T-helper 1 cell treated with Interleukin-12 subunit alpha and Interleukin-12 subunit beta and Interleukin-4 antibody, amounts not matched to agents 30 μg/mL and 1 μg/mL, for 36 hours (primary cell): Measurements from ENCODE around the gene SHQ1.

Experiments
- H3K27ac Mint-ChIP-seq: one replicate; pipeline ENCODE4 v1.8.0; 2021; ENCODE audit warnings: mild to moderate bottlenecking, mixed read lengths
- H3K27me3 Mint-ChIP-seq: one replicate; pipeline ENCODE4 v1.8.0; 2021; ENCODE audit warnings: low read depth, mixed read lengths
- H3K36me3 Mint-ChIP-seq: one replicate; pipeline ENCODE4 v1.8.0; 2021; ENCODE audit warnings: low read depth, mixed read lengths
- H3K4me1 Mint-ChIP-seq: one replicate; pipeline ENCODE4 v1.8.0; 2021; ENCODE audit warnings: low read depth, mixed read lengths
- H3K4me3 Mint-ChIP-seq: one replicate; pipeline ENCODE4 v1.8.0; 2021; ENCODE audit warnings: mild to moderate bottlenecking, moderate library complexity, mixed read lengths
- H3K9me3 Mint-ChIP-seq: one replicate; pipeline ENCODE4 v1.8.0; 2021; ENCODE audit warnings: mixed read lengths

The SHQ1 gene

GRCh38 chr3:72887343-72887704, 39.1 kb upstream of the SHQ1 start:
- H3K9me3 Mint-ChIP-seq, result peaks cover 8% of the 10 kb centered on the region
- H3K27ac Mint-ChIP-seq, result no peak overlapping the region
- peak overlapping the region; percentile 75 for H3K4me3 Mint-ChIP-seq
- peaks cover 7% of the 10 kb centered on the region for H3K4me1 Mint-ChIP-seq
- peaks cover 74% of the 10 kb centered on the region for H3K27me3 Mint-ChIP-seq
- H3K36me3 Mint-ChIP-seq, result no peaks in the 10 kb centered on the region

- Mint-ChIP-seq H3K36me3 (no peaks in the 10 kb centered on the region), H3K4me1 (no peaks in the 10 kb centered on the region), H3K9me3 (no peaks in the 10 kb centered on the region), H3K27me3 (peaks cover 7% of the 10 kb centered on the region), H3K4me3 (no peak overlapping the region), H3K27ac (no peak overlapping the region)
Observed at GRCh38 chr3:72872183-72872582, 23.9 kb upstream of the SHQ1 start.

DNA sequence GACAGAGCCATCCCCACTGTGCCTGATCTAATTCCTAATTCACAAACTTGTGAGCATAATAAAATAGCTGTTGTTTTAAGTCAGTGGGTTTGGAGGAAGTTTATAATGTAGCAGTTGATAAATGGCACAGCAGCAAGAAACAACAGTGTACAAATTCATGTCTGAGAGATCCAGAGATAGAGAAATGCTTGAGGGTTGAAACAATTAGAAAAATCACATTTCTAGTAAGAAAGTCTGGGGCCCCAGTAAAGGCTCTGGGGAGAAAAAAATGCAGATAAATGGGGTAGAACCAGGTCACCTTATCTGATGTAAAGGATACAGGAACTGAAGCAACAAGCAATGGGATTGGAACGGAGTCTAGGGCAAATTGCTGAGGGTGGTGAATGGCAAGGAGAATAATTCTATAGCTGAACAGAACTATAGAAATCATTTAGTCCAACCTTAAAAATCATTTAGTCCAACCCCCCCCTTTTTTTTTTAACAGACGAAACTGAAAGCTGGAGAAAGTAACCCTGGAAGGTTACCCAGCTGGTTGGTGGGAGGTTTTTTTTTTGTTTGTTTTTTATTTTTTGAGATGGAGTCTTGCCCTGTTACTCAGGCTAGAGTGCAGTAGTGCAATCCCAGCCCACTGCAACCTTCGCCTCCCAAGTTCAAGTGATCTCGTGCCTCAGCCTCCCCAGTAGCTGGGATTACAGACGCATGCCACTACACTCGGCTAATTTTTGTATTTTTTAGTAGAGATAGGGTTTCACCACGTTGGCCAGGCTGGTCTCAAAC, 14.3 kb upstream of the SHQ1 start:
- Mint-ChIP-seq H3K36me3 (no peaks in the 10 kb centered on the region), H3K27me3 (no peaks in the 10 kb centered on the region), H3K4me3 (no peak overlapping the region), H3K9me3 (no peaks in the 10 kb centered on the region), H3K27ac (no peak overlapping the region), H3K4me1 (no peaks in the 10 kb centered on the region)

DNA sequence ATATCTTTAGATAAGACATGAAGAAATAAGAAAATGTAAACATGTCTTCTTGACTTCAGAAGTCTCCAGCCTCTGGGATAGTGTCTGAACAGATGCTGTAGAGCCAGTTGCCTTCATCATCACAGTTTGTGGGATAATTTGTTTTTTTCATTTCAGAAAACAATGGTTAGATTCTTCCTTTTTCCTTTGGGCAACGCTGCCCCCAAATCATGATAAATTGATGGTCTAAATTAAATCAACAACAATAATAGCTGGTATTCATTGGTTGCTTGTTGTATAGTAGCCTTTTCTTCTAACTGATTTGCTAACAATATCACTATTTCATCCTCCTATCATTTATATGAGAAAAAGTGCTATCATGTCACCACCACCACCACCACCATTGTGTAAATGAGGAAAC, 12.6 kb upstream of the SHQ1 start:
- Mint-ChIP-seq H3K4me3 (no peak overlapping the region), H3K27me3 (no peaks in the 10 kb centered on the region), H3K4me1 (no peaks in the 10 kb centered on the region), H3K9me3 (no peaks in the 10 kb centered on the region), H3K36me3 (no peaks in the 10 kb centered on the region), H3K27ac (no peak overlapping the region)

DNA sequence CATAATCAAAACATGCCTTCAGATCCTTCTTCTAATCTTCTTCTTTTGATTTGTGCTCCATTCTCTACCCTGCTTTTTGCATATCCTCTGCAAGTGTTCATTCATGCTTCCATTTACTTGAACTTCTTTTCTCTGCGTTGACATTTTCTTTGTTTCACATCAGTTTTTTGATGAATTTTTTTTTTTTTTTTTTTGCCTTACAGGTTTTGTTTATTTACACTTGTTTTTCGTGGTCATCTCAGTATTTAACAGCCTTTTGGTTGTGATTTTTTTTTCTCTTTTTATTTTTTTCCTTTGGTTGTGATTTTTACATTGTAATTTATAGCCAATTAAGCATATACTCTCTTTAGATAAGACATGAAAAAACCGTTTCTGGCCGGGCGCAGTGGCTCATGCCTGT, 11.8 kb upstream of the SHQ1 start:
- no peaks in the 10 kb centered on the region for H3K27me3 Mint-ChIP-seq
- no peaks in the 10 kb centered on the region for H3K36me3 Mint-ChIP-seq
- H3K27ac Mint-ChIP-seq, result no peak overlapping the region
- no peak overlapping the region for H3K4me3 Mint-ChIP-seq
- H3K9me3 Mint-ChIP-seq, result no peaks in the 10 kb centered on the region
- no peaks in the 10 kb centered on the region for H3K4me1 Mint-ChIP-seq

GRCh38 chr3:72855001-72855400, 6.8 kb upstream of the SHQ1 start:
- Mint-ChIP-seq H3K4me3 (no peak overlapping the region), H3K36me3 (no peaks in the 10 kb centered on the region), H3K27me3 (peaks cover 16% of the 10 kb centered on the region), H3K27ac (no peak overlapping the region), H3K4me1 (no peaks in the 10 kb centered on the region), H3K9me3 (no peaks in the 10 kb centered on the region)

DNA sequence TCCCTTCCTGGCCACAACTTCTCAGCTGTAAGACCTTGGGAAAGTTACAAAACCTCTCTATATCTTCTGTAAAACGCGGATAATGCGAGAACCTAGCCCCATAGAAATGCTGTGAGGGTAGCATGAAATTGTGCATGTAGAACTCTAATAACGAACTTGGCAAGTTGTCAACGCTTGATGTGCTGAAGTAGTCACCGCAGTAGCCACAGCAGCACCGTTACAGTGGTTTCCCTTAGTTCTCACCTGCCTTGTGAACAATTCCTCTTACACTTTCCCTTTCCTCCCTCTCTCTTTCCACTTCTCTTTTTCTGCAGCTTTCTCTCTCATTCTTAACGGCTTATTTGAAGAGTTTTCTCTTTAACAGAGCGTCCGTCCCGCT, 447 bp upstream of the SHQ1 start:
- Mint-ChIP-seq H3K36me3 (peaks cover 7% of the 10 kb centered on the region), H3K9me3 (no peaks in the 10 kb centered on the region), H3K27ac (peak overlapping the region; percentile 83), H3K27me3 (peaks cover 19% of the 10 kb centered on the region), H3K4me3 (peak overlapping the region; percentile 100), H3K4me1 (peaks cover 35% of the 10 kb centered on the region)

- H3K27me3 Mint-ChIP-seq, result peaks cover 17% of the 10 kb centered on the region
- peak overlapping the region; percentile 83 for H3K27ac Mint-ChIP-seq
- no peaks in the 10 kb centered on the region for H3K9me3 Mint-ChIP-seq
- H3K4me3 Mint-ChIP-seq, result peak overlapping the region; percentile 100
- H3K36me3 Mint-ChIP-seq, result peaks cover 9% of the 10 kb centered on the region
- peaks cover 35% of the 10 kb centered on the region for H3K4me1 Mint-ChIP-seq
Observed at GRCh38 chr3:72847282-72847681, 963 bp downstream of the SHQ1 start.

DNA sequence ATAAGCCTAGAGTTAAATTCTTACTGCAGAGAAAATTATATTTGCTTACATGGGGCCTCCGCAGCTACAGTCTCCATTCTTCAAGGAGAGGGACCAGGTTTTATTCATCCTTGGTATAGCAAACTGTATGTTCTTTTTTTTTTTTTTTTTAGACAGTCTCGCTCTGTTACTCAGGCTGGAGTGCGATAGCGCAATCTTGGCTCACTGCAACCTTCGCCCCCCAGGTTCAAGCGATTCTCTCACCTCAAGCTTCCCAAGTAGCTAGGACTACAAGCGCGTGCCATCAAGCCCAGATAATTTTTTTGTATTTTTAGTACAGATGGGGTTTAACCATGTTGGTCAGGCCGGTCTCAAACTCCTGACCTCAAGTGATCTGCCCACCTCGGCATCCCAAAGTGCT, 2.1 kb downstream of the SHQ1 start:
- peaks cover 35% of the 10 kb centered on the region for H3K4me1 Mint-ChIP-seq
- peaks cover 12% of the 10 kb centered on the region for H3K36me3 Mint-ChIP-seq
- H3K27me3 Mint-ChIP-seq, result peaks cover 12% of the 10 kb centered on the region
- H3K9me3 Mint-ChIP-seq, result no peaks in the 10 kb centered on the region
- no peak overlapping the region for H3K27ac Mint-ChIP-seq
- H3K4me3 Mint-ChIP-seq, result peak overlapping the region; percentile 100

DNA sequence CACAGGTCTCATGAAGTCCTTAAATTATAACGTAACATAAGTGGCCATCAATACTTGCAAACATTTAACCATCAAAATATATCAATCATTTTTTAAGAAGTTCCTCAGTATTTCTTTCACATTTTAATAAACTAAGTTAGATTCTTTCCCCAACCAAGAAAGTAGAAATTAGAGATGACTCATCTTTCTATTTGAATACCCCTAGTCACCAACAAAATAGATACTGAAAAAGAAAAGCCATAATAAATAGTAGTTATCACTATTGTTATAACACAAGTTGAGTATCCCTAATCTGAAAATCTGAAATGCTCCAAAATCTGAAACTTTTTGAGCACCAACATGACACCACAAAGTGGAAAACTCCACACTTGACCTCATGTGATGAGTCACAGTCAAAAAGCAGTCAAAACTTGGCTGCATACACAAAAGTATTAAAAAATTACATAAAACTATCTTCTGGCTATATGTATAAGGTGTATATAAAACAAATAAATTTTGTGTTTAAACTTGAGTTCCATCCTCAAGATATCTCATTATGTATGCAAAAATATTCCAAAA, 3.7 kb downstream of the SHQ1 start:
- H3K4me1 Mint-ChIP-seq, result peaks cover 33% of the 10 kb centered on the region
- no peak overlapping the region for H3K4me3 Mint-ChIP-seq
- peaks cover 17% of the 10 kb centered on the region for H3K36me3 Mint-ChIP-seq

GRCh38 chr3:72839057-72839456, 9.2 kb downstream of the SHQ1 start:
- Mint-ChIP-seq H3K4me3 (no peak overlapping the region), H3K27me3 (no peaks in the 10 kb centered on the region), H3K27ac (no peak overlapping the region), H3K4me1 (peaks cover 9% of the 10 kb centered on the region), H3K9me3 (no peaks in the 10 kb centered on the region), H3K36me3 (peaks cover 28% of the 10 kb centered on the region)

More for the DNA sequence above, 3.7 kb downstream of the SHQ1 start:
- H3K27ac Mint-ChIP-seq, result no peak overlapping the region
- peaks cover 11% of the 10 kb centered on the region for H3K27me3 Mint-ChIP-seq
- no peaks in the 10 kb centered on the region for H3K9me3 Mint-ChIP-seq

GRCh38 chr3:72836923-72837322, 11.3 kb downstream of the SHQ1 start:
- no peaks in the 10 kb centered on the region for H3K27me3 Mint-ChIP-seq
- H3K4me3 Mint-ChIP-seq, result no peak overlapping the region
- peaks cover 24% of the 10 kb centered on the region for H3K36me3 Mint-ChIP-seq
- H3K4me1 Mint-ChIP-seq, result peaks cover 7% of the 10 kb centered on the region
- H3K9me3 Mint-ChIP-seq, result no peaks in the 10 kb centered on the region
- no peak overlapping the region for H3K27ac Mint-ChIP-seq

GRCh38 chr3:72836416-72836815, 11.8 kb downstream of the SHQ1 start:
- H3K27ac Mint-ChIP-seq, result peak overlapping the region; percentile 44
- H3K36me3 Mint-ChIP-seq, result peaks cover 23% of the 10 kb centered on the region
- no peak overlapping the region for H3K4me3 Mint-ChIP-seq
- no peaks in the 10 kb centered on the region for H3K27me3 Mint-ChIP-seq
- no peaks in the 10 kb centered on the region for H3K9me3 Mint-ChIP-seq
- H3K4me1 Mint-ChIP-seq, result peaks cover 7% of the 10 kb centered on the region

GRCh38 chr3:72830452-72831223, 17.6 kb downstream of the SHQ1 start:
- H3K36me3 Mint-ChIP-seq, result peaks cover 21% of the 10 kb centered on the region
- no peaks in the 10 kb centered on the region for H3K27me3 Mint-ChIP-seq
- H3K9me3 Mint-ChIP-seq, result no peaks in the 10 kb centered on the region
- H3K4me1 Mint-ChIP-seq, result no peaks in the 10 kb centered on the region
- H3K4me3 Mint-ChIP-seq, result no peak overlapping the region
- H3K27ac Mint-ChIP-seq, result no peak overlapping the region

- peaks cover 17% of the 10 kb centered on the region for H3K36me3 Mint-ChIP-seq
- H3K27ac Mint-ChIP-seq, result no peak overlapping the region
- H3K9me3 Mint-ChIP-seq, result no peaks in the 10 kb centered on the region
- H3K4me1 Mint-ChIP-seq, result no peaks in the 10 kb centered on the region
- H3K27me3 Mint-ChIP-seq, result no peaks in the 10 kb centered on the region
- H3K4me3 Mint-ChIP-seq, result no peak overlapping the region
Observed at GRCh38 chr3:72829701-72830100, 18.5 kb downstream of the SHQ1 start.
